ENCODE results near the gene CEP250. TPM values are rescaled to one million over a fixed set of nuclear protein-coding genes. Genes with fewer than 3 reads are reported as not detected.
"Not testable (repeated sequence)": the region's sequence is repeated elsewhere in the genome, so short reads cannot be mapped to it uniquely, and the experiment has no call there.

Gene CEP250
- total RNA-seq, 2 donors from 2014 or later = 29.8 to 46.5 TPM

DNA sequence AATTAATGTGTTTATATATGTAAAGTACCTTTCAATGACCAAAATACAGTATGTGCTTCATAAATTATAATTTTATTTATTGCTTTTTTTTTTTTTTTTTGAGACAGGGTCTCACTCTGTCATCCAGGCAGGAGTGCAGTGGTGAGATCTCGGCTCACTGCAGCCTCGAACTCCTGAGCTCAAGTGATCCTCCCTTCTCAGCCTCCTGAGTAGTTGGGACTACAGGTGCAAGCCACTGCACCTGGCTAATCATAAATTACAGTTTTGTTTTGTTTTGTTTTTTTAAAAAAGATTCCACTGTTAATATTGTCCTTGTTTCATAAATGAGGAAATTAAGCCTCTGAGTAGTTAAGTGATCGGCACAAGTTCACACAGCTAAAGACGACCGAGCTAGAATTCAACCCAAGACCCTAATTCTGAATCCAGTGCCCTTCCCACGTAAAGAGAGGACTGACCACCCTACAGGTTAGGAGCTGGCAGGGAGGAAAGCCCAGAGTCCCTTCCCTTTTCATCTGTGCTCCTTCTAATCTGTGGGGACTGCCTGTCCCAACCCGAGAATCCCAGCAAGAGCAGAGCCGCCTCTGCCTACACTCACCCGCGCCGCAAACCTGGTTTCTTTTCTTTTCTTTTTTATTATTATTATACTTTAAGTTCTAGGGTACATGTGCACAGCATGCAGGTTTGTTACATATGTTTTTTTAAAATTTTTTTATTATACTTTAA lies 8.9 kb upstream of the CEP250 start:
- no peak overlapping the region for H3K4me3 ChIP-seq (ENCODE audit: low read length)
- no peak overlapping the region for H3K27ac Mint-ChIP-seq
- no peaks in the 10 kb centered on the region for H3K27me3 ChIP-seq (ENCODE audit: control insufficient read depth, insufficient read depth, low read length, poor library complexity, severe bottlenecking)
- H3K36me3 ChIP-seq (ENCODE audit: control insufficient read depth, insufficient read depth, low read length) = no peaks in the 10 kb centered on the region
- H3K9me3 Mint-ChIP-seq = no peaks in the 10 kb centered on the region
- peak; percentile 54 for DNase-seq
- no peak overlapping the region for H3K9ac ChIP-seq (ENCODE audit: extremely low read depth, low read length, poor library complexity, severe bottlenecking)
- H3K27me3 Mint-ChIP-seq (ENCODE audit: insufficient read depth) = peaks cover 4% of the 10 kb centered on the region
- 81% methylated on average over 3 to 7 of the region's 11 CpGs for WGBS, 2 experiments (ENCODE audit: insufficient coverage in 1 of 2, insufficient read length in 1 of 2)
- H3K4me1 ChIP-seq (ENCODE audit: control insufficient read depth, insufficient read depth, low read length) = no peaks in the 10 kb centered on the region
- no peaks in the 10 kb centered on the region for H3K9me3 ChIP-seq (ENCODE audit: control insufficient read depth, low read length)
- H3K4me1 Mint-ChIP-seq = no peaks in the 10 kb centered on the region
- no peak overlapping the region for H3K27ac ChIP-seq (ENCODE audit: low read depth, low read length)
- peak overlapping the region; percentile 60 for H3K4me3 Mint-ChIP-seq
- H3K36me3 Mint-ChIP-seq (ENCODE audit: low read depth) = no peaks in the 10 kb centered on the region
- TF ChIP-seq, protein P1, sequence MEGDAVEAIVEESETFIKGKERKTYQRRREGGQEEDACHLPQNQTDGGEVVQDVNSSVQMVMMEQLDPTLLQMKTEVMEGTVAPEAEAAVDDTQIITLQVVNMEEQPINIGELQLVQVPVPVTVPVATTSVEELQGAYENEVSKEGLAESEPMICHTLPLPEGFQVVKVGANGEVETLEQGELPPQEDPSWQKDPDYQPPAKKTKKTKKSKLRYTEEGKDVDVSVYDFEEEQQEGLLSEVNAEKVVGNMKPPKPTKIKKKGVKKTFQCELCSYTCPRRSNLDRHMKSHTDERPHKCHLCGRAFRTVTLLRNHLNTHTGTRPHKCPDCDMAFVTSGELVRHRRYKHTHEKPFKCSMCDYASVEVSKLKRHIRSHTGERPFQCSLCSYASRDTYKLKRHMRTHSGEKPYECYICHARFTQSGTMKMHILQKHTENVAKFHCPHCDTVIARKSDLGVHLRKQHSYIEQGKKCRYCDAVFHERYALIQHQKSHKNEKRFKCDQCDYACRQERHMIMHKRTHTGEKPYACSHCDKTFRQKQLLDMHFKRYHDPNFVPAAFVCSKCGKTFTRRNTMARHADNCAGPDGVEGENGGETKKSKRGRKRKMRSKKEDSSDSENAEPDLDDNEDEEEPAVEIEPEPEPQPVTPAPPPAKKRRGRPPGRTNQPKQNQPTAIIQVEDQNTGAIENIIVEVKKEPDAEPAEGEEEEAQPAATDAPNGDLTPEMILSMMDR (conservative IDR thresholded peaks at IDR 0.05) = no peak

DNA sequence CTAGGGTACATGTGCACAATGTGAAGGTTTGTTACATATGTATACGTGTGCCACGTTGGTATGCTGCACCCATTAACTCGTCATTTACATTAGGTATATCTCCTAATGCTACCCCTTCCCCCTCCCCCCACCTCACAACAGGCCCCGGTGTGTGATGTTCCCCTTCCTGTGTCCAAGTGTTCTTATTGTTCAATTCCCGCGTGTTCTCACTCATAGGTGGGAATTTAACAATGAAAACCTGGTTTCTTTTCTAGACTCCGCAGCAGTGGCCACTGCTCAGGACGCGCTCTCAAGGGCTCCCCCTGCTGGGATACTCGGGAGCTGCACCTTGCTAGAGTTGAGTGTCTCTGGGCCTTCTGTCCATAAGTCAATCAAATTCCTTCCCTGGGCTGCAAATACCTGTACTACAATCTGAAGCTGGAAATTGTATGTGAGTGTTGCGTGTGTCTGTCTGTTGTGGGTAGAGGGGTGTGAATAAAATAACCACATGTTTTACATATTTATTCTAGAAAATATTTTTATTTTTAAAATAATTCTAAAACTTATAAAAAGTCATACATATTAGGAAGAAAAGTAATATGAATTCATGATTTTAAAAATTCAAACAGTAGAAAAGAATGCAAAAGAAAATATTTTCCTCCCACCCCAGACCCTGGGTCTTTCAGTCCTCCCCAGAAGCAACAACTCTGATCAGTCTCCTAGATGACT lies 8.2 kb upstream of the CEP250 start:
- H3K4me1 Mint-ChIP-seq = no peaks in the 10 kb centered on the region
- Histone ChIP-seq H3K9me3 (ENCODE audit: control insufficient read depth, low read length) (no peaks in the 10 kb centered on the region), H3K4me1 (ENCODE audit: control insufficient read depth, insufficient read depth, low read length) (no peaks in the 10 kb centered on the region), H3K9ac (ENCODE audit: extremely low read depth, low read length, poor library complexity, severe bottlenecking) (no peak overlapping the region), H3K4me3 (ENCODE audit: low read length) (no peak overlapping the region), H3K36me3 (ENCODE audit: control insufficient read depth, insufficient read depth, low read length) (no peaks in the 10 kb centered on the region), H3K27ac (ENCODE audit: low read depth, low read length) (no peak overlapping the region), H3K27me3 (ENCODE audit: control insufficient read depth, insufficient read depth, low read length, poor library complexity, severe bottlenecking) (no peaks in the 10 kb centered on the region)
- DNase-seq = peak; percentile 97
- peak overlapping the region; percentile 76 for H3K27ac Mint-ChIP-seq
- H3K36me3 Mint-ChIP-seq (ENCODE audit: low read depth) = no peaks in the 10 kb centered on the region
- H3K27me3 Mint-ChIP-seq (ENCODE audit: insufficient read depth) = peaks cover 4% of the 10 kb centered on the region
- WGBS, 2 experiments (ENCODE audit: insufficient coverage in 1 of 2, insufficient read length in 1 of 2) = 1 to 21% methylated on average over 7 to 10 of the region's 11 CpGs
- H3K4me3 Mint-ChIP-seq = peak overlapping the region; percentile 60
- TF ChIP-seq, protein P1 (conservative IDR thresholded peaks at IDR 0.05) = peak; percentile 96
- no peaks in the 10 kb centered on the region for H3K9me3 Mint-ChIP-seq

DNA sequence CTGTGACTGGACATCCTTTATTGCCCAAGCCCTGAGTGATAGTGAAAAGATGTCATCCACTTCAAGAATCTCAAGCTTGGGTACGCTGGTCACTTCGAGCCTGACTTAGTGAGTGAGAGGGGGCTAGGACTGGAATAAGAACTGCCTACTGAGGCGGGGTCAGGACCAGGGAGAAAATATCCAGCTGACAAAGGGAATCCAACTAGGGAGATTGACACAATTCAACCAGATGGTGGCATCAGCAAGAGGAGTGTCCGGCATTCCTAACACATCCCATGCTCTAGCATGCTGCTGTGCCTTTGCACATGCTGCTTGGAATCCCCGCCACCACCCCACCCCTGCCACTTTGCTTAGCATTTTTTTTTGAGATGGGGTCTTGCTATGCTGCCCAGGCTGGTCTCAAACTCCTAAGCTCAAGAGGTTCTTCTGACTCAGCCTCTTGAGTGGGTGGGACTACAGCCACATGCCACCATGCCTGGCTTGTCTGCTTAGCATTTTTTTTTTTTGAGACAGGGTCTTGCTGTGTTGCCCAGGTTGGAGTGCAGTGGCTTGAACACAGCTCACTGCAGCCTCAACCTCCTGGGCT lies 6.5 kb upstream of the CEP250 start:
- H3K9me3 Mint-ChIP-seq = peaks cover 2% of the 10 kb centered on the region
- H3K4me3 ChIP-seq (ENCODE audit: low read length) = no peak overlapping the region
- no peaks in the 10 kb centered on the region for H3K9me3 ChIP-seq (ENCODE audit: control insufficient read depth, low read length)
- no peaks in the 10 kb centered on the region for H3K4me1 ChIP-seq (ENCODE audit: control insufficient read depth, insufficient read depth, low read length)
- DNase-seq = no peak
- no peaks in the 10 kb centered on the region for H3K27me3 ChIP-seq (ENCODE audit: control insufficient read depth, insufficient read depth, low read length, poor library complexity, severe bottlenecking)
- H3K27me3 Mint-ChIP-seq (ENCODE audit: insufficient read depth) = peaks cover 4% of the 10 kb centered on the region
- no peaks in the 10 kb centered on the region for H3K4me1 Mint-ChIP-seq
- H3K36me3 Mint-ChIP-seq (ENCODE audit: low read depth) = no peaks in the 10 kb centered on the region
- no peak overlapping the region for H3K4me3 Mint-ChIP-seq
- H3K36me3 ChIP-seq (ENCODE audit: control insufficient read depth, insufficient read depth, low read length) = no peaks in the 10 kb centered on the region
- H3K9ac ChIP-seq (ENCODE audit: extremely low read depth, low read length, poor library complexity, severe bottlenecking) = no peak overlapping the region
- 84 to 95% methylated on average over 3 to 5 of the region's 5 CpGs for WGBS, 2 experiments (ENCODE audit: insufficient coverage in 1 of 2, insufficient read length in 1 of 2)
- H3K27ac Mint-ChIP-seq = no peak overlapping the region
- TF ChIP-seq, protein P1 (conservative IDR thresholded peaks at IDR 0.05) = no peak
- H3K27ac ChIP-seq (ENCODE audit: low read depth, low read length) = no peak overlapping the region

DNA sequence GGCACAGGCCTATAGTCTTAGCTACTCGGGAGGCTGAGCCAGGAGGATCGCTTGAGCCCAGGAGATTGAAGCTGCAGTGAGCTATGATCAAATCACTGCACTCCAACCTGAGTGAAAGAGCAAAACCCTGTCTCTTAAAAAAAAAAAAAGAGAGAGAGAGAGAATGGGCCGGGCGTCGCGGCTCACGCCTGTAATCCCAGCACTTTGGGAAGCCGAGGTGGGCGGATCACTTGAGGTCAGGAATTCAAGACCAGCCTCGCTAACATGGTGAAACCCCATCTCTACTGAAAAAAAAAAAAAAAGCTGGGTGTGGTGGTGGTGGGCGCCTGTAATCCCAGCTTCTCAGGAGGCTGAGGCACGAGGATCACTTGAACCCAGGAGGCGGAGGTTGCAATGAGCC lies 5.5 kb upstream of the CEP250 start:
- not testable (repeated sequence) for H3K27me3 ChIP-seq (ENCODE audit: control insufficient read depth, insufficient read depth, low read length, poor library complexity, severe bottlenecking); H3K9ac ChIP-seq (ENCODE audit: extremely low read depth, low read length, poor library complexity, severe bottlenecking); H3K36me3 Mint-ChIP-seq (ENCODE audit: low read depth); H3K4me3 Mint-ChIP-seq; H3K4me1 Mint-ChIP-seq; H3K36me3 ChIP-seq (ENCODE audit: control insufficient read depth, insufficient read depth, low read length); H3K9me3 Mint-ChIP-seq; H3K27ac Mint-ChIP-seq; H3K9me3 ChIP-seq (ENCODE audit: control insufficient read depth, low read length); H3K4me1 ChIP-seq (ENCODE audit: control insufficient read depth, insufficient read depth, low read length); H3K27me3 Mint-ChIP-seq (ENCODE audit: insufficient read depth); H3K27ac ChIP-seq (ENCODE audit: low read depth, low read length); H3K4me3 ChIP-seq (ENCODE audit: low read length); DNase-seq
- 90 to 91% methylated on average over 2 to 10 of the region's 13 CpGs for WGBS, 2 experiments (ENCODE audit: insufficient coverage in 1 of 2, insufficient read length in 1 of 2)
